ENCODE measurements around the gene PARVG.

The PARVG gene

DNA sequence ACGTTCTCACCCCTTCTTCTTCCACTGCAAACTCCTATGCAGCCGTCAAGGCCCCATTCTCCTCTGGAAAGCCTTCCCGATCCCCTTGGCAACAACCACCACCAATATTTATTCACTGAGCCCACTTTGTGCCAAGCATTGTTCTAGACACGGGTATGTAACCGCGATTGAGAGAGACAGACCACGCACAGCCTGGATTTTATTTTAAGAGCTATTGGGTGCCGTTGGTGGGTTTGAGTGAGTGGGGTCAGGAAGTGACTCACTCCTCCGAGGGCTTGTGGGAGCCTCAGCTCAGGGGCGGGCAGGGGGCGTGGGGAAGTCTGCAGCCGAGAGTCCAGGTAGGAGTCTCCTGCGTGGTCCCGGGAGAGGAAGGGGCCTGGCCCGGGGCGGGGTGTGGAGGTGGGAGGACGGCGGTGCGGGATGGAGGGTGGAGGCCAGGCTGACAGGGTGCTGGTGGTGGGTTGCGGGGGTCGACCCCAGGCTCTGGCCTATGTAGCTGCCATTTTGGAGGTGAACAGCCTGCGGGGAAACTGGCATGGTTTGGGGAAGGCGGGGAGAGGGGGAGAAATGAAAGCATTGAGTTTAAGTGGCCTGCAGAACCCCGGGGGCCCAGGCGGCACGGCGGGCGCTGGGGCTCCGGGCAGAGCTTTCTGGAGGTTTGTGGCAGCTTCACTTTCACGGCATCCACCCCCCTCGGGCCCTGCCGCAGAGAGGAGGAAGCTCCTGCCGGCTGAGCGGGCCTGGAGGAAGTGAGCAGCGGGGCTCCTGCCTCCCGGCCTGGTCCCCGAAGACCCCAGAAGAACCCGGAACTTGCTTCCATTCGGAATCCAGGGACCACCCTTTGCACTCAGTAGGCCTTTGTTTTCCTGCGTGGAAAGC, 547 bp downstream of the PARVG start:
- DNase-seq, result peak; percentile 64 to 65

- peak in 1 of 2 donors; percentile 15 for DNase-seq
Measured at GRCh38 chr22:44181912-44182587, 1.3 kb downstream of the PARVG start.

GRCh38 chr22:44182588-44183286, 2.0 kb downstream of the PARVG start:
- peak; percentile 53 to 71 for DNase-seq

DNA sequence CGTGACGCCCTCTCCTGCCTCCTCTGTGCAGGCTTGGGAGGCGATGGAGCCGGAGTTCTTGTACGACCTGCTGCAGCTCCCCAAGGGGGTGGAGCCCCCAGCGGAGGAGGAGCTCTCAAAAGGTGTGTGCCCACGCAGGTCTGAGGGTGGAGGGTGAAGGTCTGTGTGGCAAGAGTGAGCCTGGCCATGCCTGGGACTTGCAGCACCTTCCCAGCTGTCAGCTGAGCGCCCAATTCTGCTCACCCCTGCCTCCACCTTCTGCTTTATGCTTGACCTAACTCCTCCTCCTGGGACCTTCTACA, 2.5 kb downstream of the PARVG start:
- no peak for DNase-seq

- DNase-seq, result no peak
Measured at GRCh38 chr22:44184006-44184405, 3.3 kb downstream of the PARVG start.

DNA sequence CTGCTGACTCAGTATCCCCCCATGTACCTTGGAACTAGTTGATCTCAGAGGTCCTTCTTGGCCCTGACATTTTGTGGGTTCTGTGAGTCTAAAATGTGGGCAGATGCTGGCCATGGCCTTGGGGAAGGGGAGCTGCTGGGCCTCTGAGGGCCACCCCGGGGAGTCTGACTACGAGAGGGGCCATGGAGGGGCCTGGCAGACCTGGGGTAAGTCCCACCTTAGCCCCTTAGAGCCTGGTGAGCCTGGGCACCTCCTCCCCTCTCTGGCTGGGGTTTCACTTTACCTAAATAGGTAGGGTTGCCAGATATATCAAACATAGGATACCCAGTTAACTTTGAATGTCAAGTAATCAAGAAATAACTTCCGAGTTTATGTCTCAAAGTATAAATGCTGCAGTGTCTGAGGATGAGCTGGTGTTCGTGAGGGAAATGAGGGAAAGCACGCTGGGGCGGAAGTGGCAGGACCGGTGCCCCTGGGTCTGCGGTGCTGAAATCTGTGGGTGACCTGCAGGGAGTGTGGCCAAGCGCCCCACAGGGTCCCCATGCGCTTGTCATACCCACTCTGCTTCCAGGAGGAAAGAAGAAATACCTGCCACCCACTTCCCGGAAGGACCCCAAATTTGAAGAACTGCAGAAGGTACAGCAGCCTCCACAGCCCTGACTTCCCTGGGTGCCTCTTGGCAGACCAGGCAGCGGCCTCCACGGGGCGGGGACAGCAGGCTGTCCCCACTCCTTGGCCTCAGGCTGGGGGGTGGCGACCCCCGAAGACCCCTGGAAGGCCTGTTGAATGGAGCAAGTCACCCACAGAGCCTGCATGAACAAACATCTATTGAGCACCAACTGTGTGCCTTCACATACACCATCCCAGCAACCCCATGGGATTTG, 4.8 kb downstream of the PARVG start:
- DNase-seq, result no peak

- DNase-seq, result no peak
Measured at GRCh38 chr22:44186121-44186510, 5.4 kb downstream of the PARVG start.

- no peak for DNase-seq
Measured at GRCh38 chr22:44186737-44187136, 6.0 kb downstream of the PARVG start.

DNA sequence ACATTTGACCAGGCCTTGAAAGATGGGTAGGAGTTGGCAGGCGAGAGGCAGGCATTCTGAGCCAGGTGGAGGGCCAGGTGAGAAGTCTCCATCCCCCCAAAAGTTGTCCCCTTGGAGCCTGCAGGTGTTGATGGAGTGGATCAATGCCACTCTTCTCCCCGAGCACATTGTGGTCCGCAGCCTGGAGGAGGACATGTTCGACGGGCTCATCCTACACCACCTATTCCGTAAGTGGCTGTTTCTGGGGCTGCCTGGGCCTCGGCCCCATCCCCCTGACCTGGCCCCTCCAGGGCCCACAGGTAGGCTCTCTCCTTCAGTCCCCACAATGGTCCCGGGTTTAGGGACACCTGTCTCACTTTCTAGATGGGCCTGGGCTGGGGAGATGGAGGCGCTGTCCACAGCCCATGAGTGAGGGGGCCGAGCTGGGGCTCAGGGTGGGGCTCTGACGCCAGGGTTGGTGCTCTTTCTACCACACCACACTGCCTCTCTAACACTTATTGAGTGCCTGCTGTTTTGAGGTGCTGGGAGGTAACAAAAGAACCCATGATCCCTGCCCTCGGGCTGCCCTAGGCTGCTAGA, 7.0 kb downstream of the PARVG start:
- DNase-seq, result no peak

DNA sequence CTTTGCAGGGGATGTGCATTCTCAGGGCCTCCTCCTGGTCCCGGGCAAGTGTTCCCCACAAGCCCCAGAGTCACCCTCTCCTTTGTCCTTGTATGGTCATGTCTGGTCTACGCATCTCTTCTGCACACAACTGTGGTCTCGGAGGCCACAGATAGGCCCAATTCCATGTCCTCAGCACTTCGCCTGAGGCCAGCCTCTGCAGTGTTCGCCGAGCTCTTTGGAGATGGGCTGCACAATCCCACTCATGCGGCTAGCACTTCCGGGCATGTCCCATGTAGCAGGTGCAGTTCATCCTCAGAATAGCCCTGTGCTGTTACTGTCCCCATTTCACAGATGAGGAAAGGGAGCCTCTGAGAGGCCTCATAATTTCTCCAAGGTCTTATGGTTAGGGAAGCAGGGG, 7.6 kb downstream of the PARVG start:
- DNase-seq, result no peak

- no peak for DNase-seq
Measured at GRCh38 chr22:44188986-44189630, 8.4 kb downstream of the PARVG start.

GRCh38 chr22:44190381-44190976, 9.8 kb downstream of the PARVG start:
- DNase-seq, result no peak

DNA sequence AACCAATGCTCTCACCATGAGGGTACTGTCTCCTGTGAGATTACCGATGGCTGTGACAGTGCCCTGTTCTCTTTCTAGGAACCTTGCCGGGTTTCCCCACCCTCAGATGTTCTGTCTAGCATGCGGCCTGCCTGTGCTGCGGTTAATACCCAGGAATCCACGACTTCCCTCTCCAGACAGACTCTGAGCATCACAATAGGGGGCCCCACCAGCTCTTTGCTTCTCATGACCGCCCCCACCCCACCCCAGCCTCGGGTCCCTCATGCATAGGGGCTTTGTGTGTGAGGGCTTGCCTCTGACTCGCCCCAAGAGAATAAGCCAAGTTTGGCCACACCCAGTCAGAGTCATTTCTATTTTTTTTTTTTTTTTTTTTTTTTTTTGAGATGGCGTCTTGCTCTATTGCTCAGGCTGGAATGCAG, 10.3 kb downstream of the PARVG start:
- DNase-seq, result peak; percentile 48 to 74

GRCh38 chr22:44192098-44192815, 11.5 kb downstream of the PARVG start:
- DNase-seq, result peak; percentile 50 to 69

DNA sequence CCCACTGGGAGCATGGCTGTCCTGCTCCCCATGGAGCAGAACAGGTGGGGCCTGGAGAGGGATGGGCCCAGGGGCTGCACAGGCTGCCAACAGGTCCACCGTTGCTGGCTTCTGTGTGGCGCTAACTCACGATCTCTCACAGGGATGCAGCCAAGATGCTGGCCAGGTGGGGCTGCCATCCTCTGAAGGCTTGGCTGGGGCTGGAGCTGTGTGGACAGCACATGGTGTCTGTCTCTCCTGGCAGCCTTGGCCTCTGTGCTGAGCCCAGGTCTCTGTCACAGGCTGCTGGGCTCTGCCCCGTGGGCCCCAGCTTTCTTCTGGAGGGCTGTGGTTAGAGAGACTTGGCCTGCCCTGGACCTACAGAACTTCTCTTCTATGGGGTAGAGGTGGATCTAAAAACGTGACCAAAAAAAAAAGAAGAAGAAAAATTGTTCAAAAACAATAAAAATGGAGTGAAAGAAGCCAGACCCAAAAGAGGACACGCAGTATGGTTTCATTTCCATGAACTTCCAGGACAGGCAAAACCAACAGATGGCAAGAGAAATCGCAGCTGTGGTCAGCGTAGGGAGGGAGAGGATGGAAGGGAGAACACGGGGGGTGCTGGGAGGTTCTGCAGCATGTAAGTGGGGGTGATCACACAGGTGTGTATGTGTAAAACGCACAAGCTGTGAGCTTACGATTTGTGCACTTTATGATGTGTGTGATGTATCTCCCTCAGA, 12.2 kb downstream of the PARVG start:
- DNase-seq, result no peak

GRCh38 chr22:44193535-44193891, 12.8 kb downstream of the PARVG start:
- peak in 1 of 2 donors; percentile 14 for DNase-seq

GRCh38 chr22:44194569-44194968, 13.8 kb downstream of the PARVG start:
- no peak for DNase-seq

DNA sequence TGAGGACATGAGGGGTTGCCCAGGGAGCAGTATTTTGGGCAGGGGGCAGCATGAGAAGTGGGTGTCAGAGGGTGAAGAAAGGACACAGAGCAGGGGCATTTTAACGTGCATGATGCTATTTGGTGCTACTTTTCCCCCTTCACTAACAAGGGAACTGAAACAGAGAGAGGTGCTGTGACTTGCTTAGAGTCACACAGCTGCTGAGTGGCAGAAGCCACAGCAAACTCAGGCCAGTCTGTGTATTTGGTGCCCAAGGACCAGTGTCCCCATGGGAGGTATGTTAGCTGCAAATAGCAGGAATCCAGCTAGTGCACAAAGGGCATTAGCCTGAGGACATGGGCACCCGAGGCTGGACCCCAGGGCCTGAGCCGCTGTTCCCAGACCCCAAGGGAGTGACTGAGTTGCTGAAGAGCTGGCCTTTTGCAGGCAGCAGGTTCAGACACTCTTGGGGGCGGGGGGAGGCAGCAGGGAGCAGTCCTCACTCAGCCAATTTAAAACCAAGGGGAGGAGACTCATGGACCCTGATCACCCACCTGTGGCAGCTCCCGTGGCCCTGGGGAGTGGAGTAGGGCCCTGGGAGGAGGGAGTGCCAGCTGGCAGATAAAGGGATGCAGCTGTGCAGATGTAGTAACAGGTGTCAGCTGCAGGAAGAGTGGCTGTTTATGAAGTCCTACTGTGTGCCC, 14.6 kb downstream of the PARVG start:
- no peak for DNase-seq

DNA sequence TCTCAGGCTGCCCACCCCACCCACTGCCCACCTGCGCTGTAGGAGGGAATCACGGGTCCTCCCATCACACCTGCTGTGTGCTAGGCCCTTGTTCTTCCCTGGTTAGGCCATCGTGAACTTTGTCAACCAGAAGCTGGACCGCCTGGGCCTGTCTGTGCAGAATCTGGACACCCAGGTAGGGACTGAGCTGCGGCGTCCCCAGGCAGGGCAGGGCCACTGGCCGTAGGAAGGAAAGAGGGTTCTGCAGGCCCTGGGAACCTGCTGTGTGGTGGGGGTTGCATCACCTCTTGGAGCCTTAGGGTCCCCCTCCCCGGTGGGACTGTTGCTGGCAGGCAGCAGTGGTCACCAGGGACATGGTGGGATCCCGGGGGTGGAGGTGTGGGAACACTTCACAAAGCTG, 15.5 kb downstream of the PARVG start:
- no peak for DNase-seq

GRCh38 chr22:44196731-44197131, 16.0 kb downstream of the PARVG start:
- no peak for DNase-seq

Measured in CD4-positive, alpha-beta T cell treated with Interleukin-4 for 1 hour (primary cell).